Measurements from ENCODE around the gene CAPSL. TPM values are rescaled to one million over a fixed set of nuclear protein-coding genes. Genes with fewer than 3 reads are reported as not detected.

Gene CAPSL
- total and polyA plus RNA-seq, 11 donors: not detected

GRCh38 chr5:35924122-35924949 is 14.1 kb downstream of the CAPSL start:
- Histone ChIP-seq H3K4me3 (peak overlapping the region in 1 of 12 donors; percentile 4), H3K4me1 (peaks cover 0 to 13% (median 0%) of the 10 kb centered on the region in 12 donors), H3K9me3 (no peaks in the 10 kb centered on the region), H3K27ac (no peak overlapping the region), H3K27me3 (peaks cover 0 to 65% (median 15%) of the 10 kb centered on the region in 9 donors), H3K36me3 (no peaks in the 10 kb centered on the region)
- ATAC-seq (no peak), DNase-seq (no peak)
- TF ChIP-seq POLR2A (IDR thresholded peaks at IDR 0.05): no peak
- TF ChIP-seq CTCF (IDR thresholded peaks at IDR 0.05): no peak
- 60 to 64% (median 62%) methylated on average over 10 of the region's 10 CpGs for WGBS, 4 donors
- intact Hi-C loops (cut with DNase I): loop anchor here in 7 of 10 donors (2.0 to 10.0 kb wide), 9 partner anchors 146 to 1440 kb away; partner anchors contain the start of gene SPEF2 (in 2 of the 7)

GRCh38 chr5:35922468-35922867 is 16.0 kb downstream of the CAPSL start:
- H3K27me3 ChIP-seq: peaks cover 0 to 62% (median 14%) of the 10 kb centered on the region in 9 donors

GRCh38 chr5:35921930-35922329 is 16.5 kb downstream of the CAPSL start:
- no peak for DNase-seq
- Histone ChIP-seq H3K4me3 (no peak overlapping the region), H3K27me3 (peaks cover 0 to 59% (median 11%) of the 10 kb centered on the region in 9 donors), H3K9me3 (peaks cover 0 to under 1% (median 0%) of the 10 kb centered on the region in 12 donors), H3K36me3 (no peaks in the 10 kb centered on the region), H3K27ac (no peak overlapping the region), H3K4me1 (peaks cover 0 to 13% (median 0%) of the 10 kb centered on the region in 12 donors)
- 50 to 72% (median 64%) methylated on average over 5 of the region's 5 CpGs for WGBS, 4 donors
- intact Hi-C loops (cut with DNase I): loop anchor here in 7 of 10 donors (5.0 to 10.0 kb wide), 7 partner anchors 145 to 1437 kb away; partner anchors contain the start of gene SPEF2 (in 2 of the 7)
- TF ChIP-seq POLR2A (IDR thresholded peaks at IDR 0.05) (no peak), CTCF (IDR thresholded peaks at IDR 0.05) (no peak)
- no peak for ATAC-seq

More at GRCh38 chr5:35922468-35922867, 16.0 kb downstream of the CAPSL start:
- no peaks in the 10 kb centered on the region for H3K9me3 ChIP-seq
- TF ChIP-seq CTCF (IDR thresholded peaks at IDR 0.05) (no peak), POLR2A (IDR thresholded peaks at IDR 0.05) (no peak)
- H3K4me1 ChIP-seq: peaks cover 0 to 13% (median 0%) of the 10 kb centered on the region in 12 donors
- ATAC-seq (no peak), DNase-seq (no peak)
- no peak overlapping the region for H3K4me3 ChIP-seq
- no peaks in the 10 kb centered on the region for H3K36me3 ChIP-seq
- 67 to 75% (median 74%) methylated on average over 7 of the region's 7 CpGs for WGBS, 4 donors
- H3K27ac ChIP-seq: no peak overlapping the region
- intact Hi-C loops (cut with DNase I): loop anchor here in 7 of 10 donors (5.0 to 10.0 kb wide), 7 partner anchors 145 to 1438 kb away; partner anchors contain the start of gene SPEF2 (in 2 of the 7)

GRCh38 chr5:35920890-35921289 is 17.5 kb downstream of the CAPSL start:
- peaks cover 0 to 49% (median 7%) of the 10 kb centered on the region in 9 donors for H3K27me3 ChIP-seq
- no peak for ATAC-seq

More at GRCh38 chr5:35920890-35921289, 17.5 kb downstream of the CAPSL start:
- no peak for TF ChIP-seq CTCF (IDR thresholded peaks at IDR 0.05)
- TF ChIP-seq POLR2A (IDR thresholded peaks at IDR 0.05): no peak
- no peaks in the 10 kb centered on the region for H3K36me3 ChIP-seq
- H3K27ac ChIP-seq: no peak overlapping the region
- 56 to 68% (median 65%) methylated on average over 11 of the region's 11 CpGs for WGBS, 4 donors
- peaks cover 0 to 3% (median 0%) of the 10 kb centered on the region in 12 donors for H3K9me3 ChIP-seq
- H3K4me3 ChIP-seq: no peak overlapping the region
- intact Hi-C loops (cut with DNase I): loop anchor here in 7 of 10 donors (5.0 to 10.0 kb wide), 7 partner anchors 144 to 1436 kb away; partner anchors contain the start of gene SPEF2 (in 2 of the 7)
- peaks cover 0 to 13% (median 0%) of the 10 kb centered on the region in 12 donors for H3K4me1 ChIP-seq
- DNase-seq: peak in 1 of 5 donors; percentile 56
